CD4-positive, CD25-positive, alpha-beta regulatory T cell (primary cell): ENCODE data around the gene SPOCK3. TPM values are rescaled to one million over a fixed set of nuclear protein-coding genes. Genes with fewer than 3 reads are reported as not detected.

ENCODE experiments used
- ATAC-seq, 2 donors: fragments of 150-1000 bp; cut with Tn5 transposase; one replicate each; pipeline ENCODE4 v1.10.0; 2021; ENCODE audit warnings: low read depth in 2 of 2, moderate number of reproducible peaks in 2 of 2, moderate library complexity in 1 of 2
- DNase-seq, 3 donors: peaks; one replicate each; pipeline versions ENCODE4 v3.0.0 to v3.0.0-alpha.2; 2012 to 2022; ENCODE audit warnings: mixed read lengths in 1 of 3
- H3K27ac ChIP-seq: one replicate; pipeline ENCODE4 v1.7.0; 2013; ENCODE audit warnings: mild to moderate bottlenecking, low read length; ENCODE audit not compliant: insufficient read depth, poor library complexity, severe bottlenecking
- H3K27me3 ChIP-seq: one replicate; pipeline ENCODE4 v1.7.0; 2013; ENCODE audit warnings: low read length; ENCODE audit not compliant: control insufficient read depth, insufficient read depth
- H3K36me3 ChIP-seq: one replicate; pipeline ENCODE4 v1.7.0; 2013; ENCODE audit warnings: mild to moderate bottlenecking, low read length, moderate library complexity; ENCODE audit not compliant: control insufficient read depth, insufficient read depth
- H3K4me1 ChIP-seq: 2 replicates; pipeline ENCODE4 v1.7.0; 2013; ENCODE audit warnings: mild to moderate bottlenecking, low read length; ENCODE audit not compliant: insufficient read depth, control insufficient read depth, poor library complexity, severe bottlenecking
- H3K4me3 ChIP-seq: one replicate; pipeline ENCODE4 v1.7.0; 2013; ENCODE audit warnings: low read depth, mild to moderate bottlenecking, low read length, moderate library complexity
- H3K9me3 ChIP-seq, 2 experiments: 1 replicate in 1 of 2; 2 replicates in 1 of 2; pipeline ENCODE4 v1.7.0; 2013; ENCODE audit warnings: low read length in 2 of 2, mild to moderate bottlenecking in 1 of 2, moderate library complexity in 1 of 2; ENCODE audit not compliant: control insufficient read depth in 2 of 2
- H3K27ac Mint-ChIP-seq, 3 donors: one replicate each; pipeline ENCODE4 v1.8.0; 2020 to 2022; ENCODE audit warnings: mild to moderate bottlenecking in 3 of 3, mixed read lengths in 3 of 3, moderate library complexity in 2 of 3
- H3K27me3 Mint-ChIP-seq: one replicate; pipeline ENCODE4 v1.8.0; 2022; ENCODE audit warnings: mild to moderate bottlenecking, mixed read lengths
- H3K36me3 Mint-ChIP-seq: one replicate; pipeline ENCODE4 v1.8.0; 2020; ENCODE audit warnings: mixed read lengths
- H3K4me1 Mint-ChIP-seq, 4 donors: one replicate each; pipeline ENCODE4 v1.8.0; 2020 to 2022; ENCODE audit warnings: mixed read lengths in 4 of 4, mild to moderate bottlenecking in 1 of 4
- H3K4me3 Mint-ChIP-seq, 4 donors: one replicate each; pipeline ENCODE4 v1.8.0; 2020 to 2022; ENCODE audit warnings: mild to moderate bottlenecking in 4 of 4, mixed read lengths in 4 of 4, moderate library complexity in 3 of 4
- H3K9me3 Mint-ChIP-seq, 7 donors: one replicate each; pipeline ENCODE4 v1.8.0; 2020 to 2022; ENCODE audit warnings: mixed read lengths in 7 of 7, mild to moderate bottlenecking in 3 of 7, moderate library complexity in 2 of 7
- polyA plus RNA-seq, 4 donors: library from polyadenylated mRNA; unstranded; fragments of 300-500 nt; fragmentation: Illumina TruSeq; gene quantifications; one replicate each; pipeline ENCODE4 v1.2.3, GENCODE V29; 2021
- total RNA-seq: library from RNA; stranded (reverse); gene quantifications from one replicate; pipeline ENCODE4 v1.2.3, GENCODE V29; 2022

SPOCK3 gene
- total and polyA plus RNA-seq, 5 donors from 2014 or later = not detected

GRCh38 chr4:166930464-166930863 is 303.8 kb downstream of the SPOCK3 start:
- DNase-seq (no peak), ATAC-seq (no peak)
- no peaks in the 10 kb centered on the region for H3K36me3 Mint-ChIP-seq
- no peak overlapping the region for H3K4me3 Mint-ChIP-seq
- Histone ChIP-seq H3K9me3 (no peaks in the 10 kb centered on the region), H3K4me3 (no peak overlapping the region), H3K4me1 (no peaks in the 10 kb centered on the region), H3K27ac (no peak overlapping the region), H3K36me3 (no peaks in the 10 kb centered on the region), H3K27me3 (no peaks in the 10 kb centered on the region)
- H3K4me1 Mint-ChIP-seq = no peaks in the 10 kb centered on the region
- no peak overlapping the region for H3K27ac Mint-ChIP-seq
- H3K9me3 Mint-ChIP-seq = peaks cover under 1 to 10% (median 6%) of the 10 kb centered on the region in 7 donors
- no peaks in the 10 kb centered on the region for H3K27me3 Mint-ChIP-seq

- Histone ChIP-seq H3K4me1 (no peaks in the 10 kb centered on the region), H3K36me3 (no peaks in the 10 kb centered on the region), H3K9me3 (peaks cover 0 to 8% of the 10 kb centered on the region in 2 experiments), H3K27me3 (no peaks in the 10 kb centered on the region), H3K4me3 (no peak overlapping the region), H3K27ac (no peak overlapping the region)
- H3K4me3 Mint-ChIP-seq = no peak overlapping the region
- no peaks in the 10 kb centered on the region for H3K4me1 Mint-ChIP-seq
- H3K27ac Mint-ChIP-seq = no peak overlapping the region
- ATAC-seq (no peak), DNase-seq (no peak)
- H3K36me3 Mint-ChIP-seq = no peaks in the 10 kb centered on the region
- no peaks in the 10 kb centered on the region for H3K27me3 Mint-ChIP-seq
- H3K9me3 Mint-ChIP-seq = peaks cover 0 to 13% (median 4%) of the 10 kb centered on the region in 7 donors
Measured at GRCh38 chr4:166924424-166924823, 309.9 kb downstream of the SPOCK3 start.

GRCh38 chr4:166913926-166914325 is 320.4 kb downstream of the SPOCK3 start:
- Mint-ChIP-seq H3K4me1 (no peaks in the 10 kb centered on the region), H3K4me3 (no peak overlapping the region), H3K27me3 (no peaks in the 10 kb centered on the region), H3K9me3 (peaks cover 0 to 6% (median 1%) of the 10 kb centered on the region in 7 donors), H3K36me3 (no peaks in the 10 kb centered on the region), H3K27ac (no peak overlapping the region)
- no peak for ATAC-seq
- Histone ChIP-seq H3K36me3 (no peaks in the 10 kb centered on the region), H3K9me3 (no peaks in the 10 kb centered on the region), H3K27ac (no peak overlapping the region), H3K4me3 (no peak overlapping the region), H3K27me3 (no peaks in the 10 kb centered on the region), H3K4me1 (no peaks in the 10 kb centered on the region)
- DNase-seq = no peak

- Histone ChIP-seq H3K4me1 (no peaks in the 10 kb centered on the region), H3K27me3 (no peaks in the 10 kb centered on the region), H3K9me3 (peaks cover 3 to 7% of the 10 kb centered on the region in 2 experiments), H3K36me3 (no peaks in the 10 kb centered on the region), H3K27ac (no peak overlapping the region), H3K4me3 (no peak overlapping the region)
- no peaks in the 10 kb centered on the region for H3K27me3 Mint-ChIP-seq
- no peak overlapping the region for H3K27ac Mint-ChIP-seq
- H3K36me3 Mint-ChIP-seq = no peaks in the 10 kb centered on the region
- H3K4me3 Mint-ChIP-seq = no peak overlapping the region
- H3K4me1 Mint-ChIP-seq = no peaks in the 10 kb centered on the region
- ATAC-seq (no peak), DNase-seq (no peak)
- H3K9me3 Mint-ChIP-seq = peaks cover 0 to 13% (median 9%) of the 10 kb centered on the region in 7 donors
Measured at GRCh38 chr4:166903408-166903807, 330.9 kb downstream of the SPOCK3 start.

- Mint-ChIP-seq H3K36me3 (no peaks in the 10 kb centered on the region), H3K27me3 (no peaks in the 10 kb centered on the region), H3K4me3 (no peak overlapping the region), H3K4me1 (no peaks in the 10 kb centered on the region), H3K27ac (no peak overlapping the region), H3K9me3 (peaks cover 0 to 13% (median 9%) of the 10 kb centered on the region in 7 donors)
- no peak overlapping the region for H3K27ac ChIP-seq
- H3K36me3 ChIP-seq = no peaks in the 10 kb centered on the region
- ATAC-seq (no peak), DNase-seq (no peak)
- H3K4me3 ChIP-seq = no peak overlapping the region
- no peaks in the 10 kb centered on the region for H3K27me3 ChIP-seq
- H3K9me3 ChIP-seq = peaks cover 4 to 7% of the 10 kb centered on the region in 2 experiments
- no peaks in the 10 kb centered on the region for H3K4me1 ChIP-seq
Measured at GRCh38 chr4:166902941-166903340, 331.4 kb downstream of the SPOCK3 start.

GRCh38 chr4:166896254-166896653 is 338.0 kb downstream of the SPOCK3 start:
- Histone ChIP-seq H3K36me3 (no peaks in the 10 kb centered on the region), H3K27me3 (no peaks in the 10 kb centered on the region), H3K27ac (no peak overlapping the region), H3K4me1 (no peaks in the 10 kb centered on the region), H3K9me3 (peaks cover 4 to 15% of the 10 kb centered on the region in 2 experiments), H3K4me3 (no peak overlapping the region)
- ATAC-seq = no peak
- no peak for DNase-seq
- no peak overlapping the region for H3K4me3 Mint-ChIP-seq
- no peaks in the 10 kb centered on the region for H3K4me1 Mint-ChIP-seq
- H3K27me3 Mint-ChIP-seq = no peaks in the 10 kb centered on the region
- no peak overlapping the region for H3K27ac Mint-ChIP-seq
- peaks cover 0 to 19% (median 7%) of the 10 kb centered on the region in 7 donors for H3K9me3 Mint-ChIP-seq
- no peaks in the 10 kb centered on the region for H3K36me3 Mint-ChIP-seq

- Mint-ChIP-seq H3K9me3 (peaks cover 0 to 20% (median 7%) of the 10 kb centered on the region in 7 donors), H3K36me3 (no peaks in the 10 kb centered on the region)
Measured at GRCh38 chr4:166895771-166896170, 338.5 kb downstream of the SPOCK3 start.

GRCh38 chr4:166887457-166887856 is 346.8 kb downstream of the SPOCK3 start:
- Mint-ChIP-seq H3K9me3 (peaks cover 0 to 11% (median 1%) of the 10 kb centered on the region in 7 donors), H3K27ac (no peak overlapping the region), H3K36me3 (no peaks in the 10 kb centered on the region), H3K4me1 (no peaks in the 10 kb centered on the region), H3K4me3 (no peak overlapping the region), H3K27me3 (no peaks in the 10 kb centered on the region)
- Histone ChIP-seq H3K4me1 (no peaks in the 10 kb centered on the region), H3K27me3 (no peaks in the 10 kb centered on the region), H3K4me3 (no peak overlapping the region), H3K27ac (no peak overlapping the region), H3K36me3 (no peaks in the 10 kb centered on the region), H3K9me3 (no peaks in the 10 kb centered on the region)
- ATAC-seq = no peak
- DNase-seq = no peak

More at GRCh38 chr4:166895771-166896170, 338.5 kb downstream of the SPOCK3 start:
- no peak overlapping the region for H3K4me3 ChIP-seq
- no peaks in the 10 kb centered on the region for H3K4me1 ChIP-seq
- Mint-ChIP-seq H3K4me3 (no peak overlapping the region), H3K4me1 (no peaks in the 10 kb centered on the region), H3K27ac (no peak overlapping the region), H3K27me3 (no peaks in the 10 kb centered on the region)
- peaks cover 4 to 15% of the 10 kb centered on the region in 2 experiments for H3K9me3 ChIP-seq
- H3K27me3 ChIP-seq = no peaks in the 10 kb centered on the region
- no peak for DNase-seq
- no peak for ATAC-seq
- H3K36me3 ChIP-seq = no peaks in the 10 kb centered on the region
- no peak overlapping the region for H3K27ac ChIP-seq
